Stimulated activated memory B cell treated with anti-CD40 and anti-IgM and Interleukin-4, amounts not matched to agents 10 μg/mL and 1 μg/mL and 100 μg/mL, for 72 hours (primary cell): ENCODE results near the gene ARHGEF38.

Source experiments
- ATAC-seq: fragments of 150-1000 bp; cut with Tn5 transposase; 2 replicates; pipeline ENCODE4 v1.10.0; 2021
- H3K27ac Mint-ChIP-seq: one replicate; pipeline ENCODE4 v1.8.0; 2022; ENCODE audit warnings: mild to moderate bottlenecking, mixed read lengths
- H3K27me3 Mint-ChIP-seq: one replicate; pipeline ENCODE4 v1.8.0; 2022; ENCODE audit warnings: mixed read lengths
- H3K36me3 Mint-ChIP-seq: one replicate; pipeline ENCODE4 v1.8.0; 2022; ENCODE audit warnings: mixed read lengths
- H3K4me1 Mint-ChIP-seq: one replicate; pipeline ENCODE4 v1.8.0; 2022; ENCODE audit warnings: mixed read lengths
- H3K4me3 Mint-ChIP-seq: one replicate; pipeline ENCODE4 v1.8.0; 2022; ENCODE audit warnings: mild to moderate bottlenecking, moderate library complexity, mixed read lengths
- H3K9me3 Mint-ChIP-seq: one replicate; pipeline ENCODE4 v1.8.0; 2022; ENCODE audit warnings: mixed read lengths

Gene ARHGEF38

GRCh38 chr4:105619188-105619931 is 66.9 kb downstream of the ARHGEF38 start:
- Mint-ChIP-seq H3K27me3 (no peaks in the 10 kb centered on the region), H3K36me3 (no peaks in the 10 kb centered on the region), H3K9me3 (no peaks in the 10 kb centered on the region), H3K27ac (no peak overlapping the region), H3K4me3 (no peak overlapping the region), H3K4me1 (peaks cover 7% of the 10 kb centered on the region)
- ATAC-seq: no peak

DNA sequence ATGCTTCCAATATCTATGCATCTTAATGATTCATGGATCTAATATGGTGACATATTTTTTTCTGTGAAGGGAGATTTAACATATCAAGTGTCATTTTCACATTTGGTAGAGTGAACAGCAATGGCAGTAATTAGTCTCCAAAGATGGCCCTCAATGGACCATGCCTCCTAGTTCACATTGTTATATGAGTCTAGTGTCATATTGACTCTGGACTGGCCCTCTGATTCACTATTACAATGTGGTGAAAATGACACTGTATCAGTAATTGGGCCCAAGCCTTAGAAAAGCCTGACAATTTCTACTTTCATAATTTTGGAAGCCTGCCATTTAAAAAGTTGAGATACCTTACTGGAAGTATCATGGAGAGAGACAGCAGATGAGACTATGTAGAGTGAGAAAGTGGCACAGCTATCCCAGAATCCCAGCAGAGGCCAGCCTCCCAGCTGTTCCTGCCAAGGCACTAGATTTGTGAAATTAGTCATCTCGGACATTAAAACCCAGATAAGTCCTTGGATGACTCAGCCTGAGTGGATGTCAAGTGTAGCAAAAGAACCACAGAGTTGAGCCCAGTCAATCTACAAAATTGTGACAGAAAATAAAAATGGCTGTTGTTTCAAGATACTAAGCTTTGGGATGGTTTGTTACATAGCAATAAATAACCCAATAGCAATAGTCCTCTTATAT is 68.4 kb downstream of the ARHGEF38 start:
- Mint-ChIP-seq H3K27me3 (no peaks in the 10 kb centered on the region), H3K36me3 (no peaks in the 10 kb centered on the region), H3K4me3 (no peak overlapping the region), H3K4me1 (peaks cover 10% of the 10 kb centered on the region), H3K9me3 (no peaks in the 10 kb centered on the region), H3K27ac (no peak overlapping the region)
- ATAC-seq: no peak

GRCh38 chr4:105622269-105622668 is 69.8 kb downstream of the ARHGEF38 start:
- no peak overlapping the region for H3K27ac Mint-ChIP-seq
- H3K27me3 Mint-ChIP-seq: peaks cover 7% of the 10 kb centered on the region
- H3K4me3 Mint-ChIP-seq: no peak overlapping the region
- H3K4me1 Mint-ChIP-seq: peaks cover 10% of the 10 kb centered on the region
- ATAC-seq: no peak
- H3K9me3 Mint-ChIP-seq: no peaks in the 10 kb centered on the region
- H3K36me3 Mint-ChIP-seq: no peaks in the 10 kb centered on the region

- Mint-ChIP-seq H3K9me3 (no peaks in the 10 kb centered on the region), H3K4me1 (peaks cover 10% of the 10 kb centered on the region), H3K36me3 (no peaks in the 10 kb centered on the region), H3K4me3 (no peak overlapping the region), H3K27ac (no peak overlapping the region), H3K27me3 (peaks cover 7% of the 10 kb centered on the region)
- no peak for ATAC-seq
Observed at GRCh38 chr4:105623099-105623498, 70.7 kb downstream of the ARHGEF38 start.

- peak; percentile 42 for ATAC-seq
- Mint-ChIP-seq H3K36me3 (no peaks in the 10 kb centered on the region), H3K4me3 (no peak overlapping the region), H3K27ac (no peak overlapping the region), H3K4me1 (peaks cover 10% of the 10 kb centered on the region), H3K9me3 (no peaks in the 10 kb centered on the region), H3K27me3 (peaks cover 7% of the 10 kb centered on the region)
Observed at GRCh38 chr4:105624530-105624929, 72.1 kb downstream of the ARHGEF38 start.

DNA sequence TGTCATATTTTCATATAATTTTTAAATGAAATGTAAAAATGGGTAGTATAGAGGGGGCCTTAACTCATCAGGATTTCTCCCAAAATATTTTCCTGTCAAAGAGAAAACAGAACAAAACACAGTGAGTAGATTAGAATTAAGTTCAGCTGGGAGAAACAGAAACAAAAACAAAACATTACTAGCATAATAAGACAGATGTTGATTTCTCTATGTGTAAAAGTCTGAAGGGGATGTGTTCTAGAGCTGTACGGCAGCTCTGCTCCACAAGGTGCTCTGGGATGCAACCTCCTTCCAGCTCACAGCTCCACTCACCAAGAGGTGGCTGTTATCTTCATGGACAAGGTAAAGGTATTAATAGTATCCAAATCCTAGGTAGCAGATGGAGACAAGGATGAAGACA is 72.8 kb downstream of the ARHGEF38 start:
- no peak for ATAC-seq
- Mint-ChIP-seq H3K27me3 (peaks cover 7% of the 10 kb centered on the region), H3K27ac (no peak overlapping the region), H3K4me3 (no peak overlapping the region), H3K36me3 (no peaks in the 10 kb centered on the region), H3K4me1 (peaks cover 10% of the 10 kb centered on the region), H3K9me3 (no peaks in the 10 kb centered on the region)

- H3K27me3 Mint-ChIP-seq: peaks cover 7% of the 10 kb centered on the region
- no peak overlapping the region for H3K4me3 Mint-ChIP-seq
- ATAC-seq: no peak
- no peaks in the 10 kb centered on the region for H3K9me3 Mint-ChIP-seq
- no peak overlapping the region for H3K27ac Mint-ChIP-seq
- peaks cover 10% of the 10 kb centered on the region for H3K4me1 Mint-ChIP-seq
- no peaks in the 10 kb centered on the region for H3K36me3 Mint-ChIP-seq
Observed at GRCh38 chr4:105626846-105627245, 74.4 kb downstream of the ARHGEF38 start.

GRCh38 chr4:105627620-105628019 is 75.2 kb downstream of the ARHGEF38 start:
- no peak for ATAC-seq
- H3K4me1 Mint-ChIP-seq: peaks cover 10% of the 10 kb centered on the region
- no peaks in the 10 kb centered on the region for H3K9me3 Mint-ChIP-seq
- no peak overlapping the region for H3K27ac Mint-ChIP-seq
- H3K36me3 Mint-ChIP-seq: no peaks in the 10 kb centered on the region
- no peak overlapping the region for H3K4me3 Mint-ChIP-seq
- H3K27me3 Mint-ChIP-seq: peaks cover 7% of the 10 kb centered on the region

DNA sequence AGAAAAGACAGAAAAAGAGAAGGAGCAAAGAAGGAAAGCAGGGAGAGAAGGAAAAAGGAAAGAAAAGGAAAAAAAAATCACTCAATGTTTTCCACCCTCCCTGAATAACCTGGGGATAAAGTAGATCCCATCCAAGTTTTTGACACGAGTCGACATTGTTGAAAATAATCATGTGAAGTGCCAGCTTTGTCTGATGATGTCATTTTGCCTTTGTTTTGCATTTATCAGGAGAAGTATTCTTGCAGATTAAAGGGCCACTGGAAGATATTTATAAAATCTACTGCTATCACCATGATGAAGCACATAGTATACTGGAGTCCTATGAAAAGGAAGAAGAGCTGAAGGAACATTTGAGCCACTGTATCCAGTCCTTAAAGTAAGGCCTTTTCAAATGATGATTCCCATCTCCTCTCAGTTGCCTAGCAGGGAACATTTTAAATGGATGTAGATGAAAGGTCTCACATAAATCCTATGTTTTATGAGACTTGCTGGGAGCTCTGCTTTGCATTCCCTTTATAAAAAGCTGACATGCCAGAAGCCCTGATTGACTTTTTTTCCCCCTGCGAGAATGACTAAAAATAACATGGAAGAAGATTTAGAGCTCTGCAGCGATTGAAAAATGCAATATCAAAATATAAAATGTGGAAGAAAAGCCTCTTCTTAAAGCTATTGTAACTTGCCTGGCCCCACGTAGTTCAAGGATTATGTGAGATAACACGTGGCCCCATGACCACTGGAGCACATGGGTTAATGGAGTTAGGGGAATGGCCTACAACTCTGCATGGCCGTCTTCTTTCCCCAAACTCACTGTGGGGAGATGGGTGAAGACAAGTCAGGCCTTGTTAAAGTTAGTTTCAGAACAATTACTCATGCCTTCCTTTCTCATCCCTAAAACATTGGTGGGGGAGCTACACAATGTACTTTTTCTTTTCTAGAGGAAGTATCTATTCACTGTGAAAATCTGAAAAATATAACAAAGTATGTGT is 78.5 kb downstream of the ARHGEF38 start:
- Mint-ChIP-seq H3K4me1 (peaks cover 11% of the 10 kb centered on the region), H3K27me3 (peaks cover 7% of the 10 kb centered on the region), H3K36me3 (no peaks in the 10 kb centered on the region), H3K4me3 (no peak overlapping the region), H3K27ac (no peak overlapping the region), H3K9me3 (no peaks in the 10 kb centered on the region)
- ATAC-seq: no peak

DNA sequence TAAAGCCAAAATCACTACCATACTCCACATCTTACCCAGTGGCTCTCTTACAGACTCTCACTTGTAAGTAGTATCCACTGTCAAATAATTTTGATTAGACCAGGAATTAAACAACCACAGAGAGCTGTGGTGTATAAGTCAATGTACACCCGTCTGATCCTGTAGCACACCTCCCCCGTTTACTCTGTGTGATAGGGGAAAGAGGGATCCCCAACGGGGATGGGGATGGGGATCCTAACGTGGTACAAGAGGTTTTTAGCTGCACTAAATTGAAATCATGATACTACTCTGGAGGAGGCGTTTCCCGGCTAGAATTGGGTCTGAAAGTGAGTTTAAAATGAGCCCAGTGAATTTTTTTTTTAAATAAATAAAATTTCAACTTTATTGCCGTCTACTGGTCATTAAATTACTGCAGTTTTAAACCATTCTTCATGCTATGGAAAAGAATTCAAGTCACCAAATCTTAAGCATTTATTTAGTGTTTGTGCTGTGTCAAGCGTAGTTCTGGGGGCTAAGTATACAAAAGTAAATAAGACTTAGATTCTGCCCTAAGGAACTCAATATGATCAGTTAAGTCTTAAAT is 79.5 kb downstream of the ARHGEF38 start:
- H3K27ac Mint-ChIP-seq: no peak overlapping the region
- H3K27me3 Mint-ChIP-seq: peaks cover under 1% of the 10 kb centered on the region
- peaks cover 11% of the 10 kb centered on the region for H3K4me1 Mint-ChIP-seq
- no peaks in the 10 kb centered on the region for H3K9me3 Mint-ChIP-seq
- no peak overlapping the region for H3K4me3 Mint-ChIP-seq
- H3K36me3 Mint-ChIP-seq: no peaks in the 10 kb centered on the region
- ATAC-seq: no peak

- ATAC-seq: no peak
- Mint-ChIP-seq H3K27ac (no peak overlapping the region), H3K36me3 (no peaks in the 10 kb centered on the region), H3K27me3 (no peaks in the 10 kb centered on the region), H3K4me3 (no peak overlapping the region), H3K4me1 (peaks cover 15% of the 10 kb centered on the region), H3K9me3 (no peaks in the 10 kb centered on the region)
Observed at GRCh38 chr4:105632599-105632998, 80.2 kb downstream of the ARHGEF38 start.

- Mint-ChIP-seq H3K27ac (no peak overlapping the region), H3K4me3 (no peak overlapping the region), H3K4me1 (peaks cover 22% of the 10 kb centered on the region), H3K36me3 (no peaks in the 10 kb centered on the region), H3K27me3 (no peaks in the 10 kb centered on the region), H3K9me3 (no peaks in the 10 kb centered on the region)
- no peak for ATAC-seq
Observed at GRCh38 chr4:105633241-105633640, 80.8 kb downstream of the ARHGEF38 start.

GRCh38 chr4:105634402-105635080 is 82.1 kb downstream of the ARHGEF38 start:
- no peak overlapping the region for H3K27ac Mint-ChIP-seq
- no peaks in the 10 kb centered on the region for H3K27me3 Mint-ChIP-seq
- H3K4me3 Mint-ChIP-seq: no peak overlapping the region
- H3K9me3 Mint-ChIP-seq: no peaks in the 10 kb centered on the region
- H3K4me1 Mint-ChIP-seq: peaks cover 22% of the 10 kb centered on the region
- no peaks in the 10 kb centered on the region for H3K36me3 Mint-ChIP-seq
- no peak for ATAC-seq

DNA sequence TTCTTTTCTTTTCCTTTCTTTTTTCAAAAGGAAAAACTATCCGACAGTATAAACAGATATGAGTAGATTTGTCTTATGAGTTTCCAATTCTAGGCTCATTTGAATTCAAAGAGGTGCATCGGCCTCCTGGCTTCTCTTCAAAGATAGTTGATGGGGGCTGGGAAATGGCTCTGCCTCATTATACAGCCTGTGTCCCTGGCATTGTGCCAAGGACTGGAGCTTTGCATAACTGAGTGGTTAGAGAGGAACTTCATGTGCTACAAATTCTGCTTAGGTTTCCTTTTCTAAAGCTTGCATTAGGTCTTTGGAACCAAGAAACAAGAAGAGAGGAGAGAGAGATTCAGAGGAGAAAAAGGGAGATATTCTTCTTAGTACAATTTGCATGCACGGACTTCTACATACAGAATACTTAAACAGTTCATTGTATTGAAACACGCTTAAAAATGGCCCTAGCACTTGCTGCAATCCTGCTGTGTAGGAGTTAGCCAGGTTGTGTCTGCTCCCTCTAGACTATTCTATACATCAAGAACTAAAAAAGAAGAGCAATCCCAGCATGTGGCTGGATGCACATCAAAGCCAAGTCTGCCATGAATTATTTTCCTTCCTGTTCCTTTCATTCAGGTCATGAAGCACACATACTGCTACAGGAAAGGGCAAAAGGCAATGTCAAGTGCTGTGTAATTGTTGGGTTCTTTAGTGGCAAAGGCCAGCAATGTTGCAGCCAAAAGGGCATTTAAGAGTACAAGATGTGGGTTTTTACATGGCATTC is 85.2 kb downstream of the ARHGEF38 start:
- peaks cover 3% of the 10 kb centered on the region for H3K9me3 Mint-ChIP-seq
- no peak overlapping the region for H3K27ac Mint-ChIP-seq
- no peaks in the 10 kb centered on the region for H3K27me3 Mint-ChIP-seq
- H3K4me3 Mint-ChIP-seq: no peak overlapping the region
- ATAC-seq: peak; percentile 84
- H3K36me3 Mint-ChIP-seq: no peaks in the 10 kb centered on the region
- H3K4me1 Mint-ChIP-seq: peaks cover 22% of the 10 kb centered on the region
